Activated CD4-positive, alpha-beta T cell treated with anti-CD3 and anti-CD28 coated beads for 4 hours (primary cell): ENCODE measurements around the gene SPRED1.

Experiments
- DNase-seq, 2 donors: peaks; one replicate each; pipeline ENCODE4 v3.0.0-alpha.2; 2020

The SPRED1 gene

GRCh38 chr15:38252481-38253350 is at the start of gene SPRED1:
Gene SPRED1, plus strand, starts transcription at chr15:38252836. Its CDS starts 350 bp downstream, at chr15:38253186.
- DNase-seq = peak in 1 of 2 donors; percentile 20

GRCh38 chr15:38205526-38206272 is 46.9 kb upstream of the SPRED1 start:
- DNase-seq = no peak

- DNase-seq = no peak
Measured at GRCh38 chr15:38207621-38208020, 45.0 kb upstream of the SPRED1 start.

- DNase-seq = no peak
Measured at GRCh38 chr15:38208206-38208605, 44.4 kb upstream of the SPRED1 start.

GRCh38 chr15:38208779-38209178 is 43.9 kb upstream of the SPRED1 start:
- DNase-seq = no peak

- no peak for DNase-seq
Measured at GRCh38 chr15:38211249-38211648, 41.4 kb upstream of the SPRED1 start.

GRCh38 chr15:38211811-38212210 is 40.8 kb upstream of the SPRED1 start:
- DNase-seq = no peak

- no peak for DNase-seq
Measured at GRCh38 chr15:38212729-38213351, 39.8 kb upstream of the SPRED1 start.

- DNase-seq = no peak
Measured at GRCh38 chr15:38213356-38213755, 39.3 kb upstream of the SPRED1 start.

- no peak for DNase-seq
Measured at GRCh38 chr15:38215707-38216106, 36.9 kb upstream of the SPRED1 start.

- DNase-seq = no peak
Measured at GRCh38 chr15:38216763-38217162, 35.9 kb upstream of the SPRED1 start.

GRCh38 chr15:38217191-38217595 is 35.4 kb upstream of the SPRED1 start:
- no peak for DNase-seq

GRCh38 chr15:38217788-38218609 is 34.6 kb upstream of the SPRED1 start:
- no peak for DNase-seq

GRCh38 chr15:38220606-38221273 is 31.9 kb upstream of the SPRED1 start:
- no peak for DNase-seq

- DNase-seq = no peak
Measured at GRCh38 chr15:38224486-38224885, 28.1 kb upstream of the SPRED1 start.

GRCh38 chr15:38225381-38225780 is 27.3 kb upstream of the SPRED1 start:
- no peak for DNase-seq

- no peak for DNase-seq
Measured at GRCh38 chr15:38226608-38227266, 25.9 kb upstream of the SPRED1 start.

- DNase-seq = no peak
Measured at GRCh38 chr15:38227941-38228340, 24.7 kb upstream of the SPRED1 start.

- DNase-seq = no peak
Measured at GRCh38 chr15:38228618-38229017, 24.0 kb upstream of the SPRED1 start.

GRCh38 chr15:38229705-38230310 is 22.8 kb upstream of the SPRED1 start:
- no peak for DNase-seq

- DNase-seq = no peak
Measured at GRCh38 chr15:38231436-38231835, 21.2 kb upstream of the SPRED1 start.
